NCI-H1417 (cell line): ENCODE measurements around the gene ZNF407.

Source experiments
- DNase-seq, 3 experiments: peaks; one replicate each; lab custom pipeline; 2025; lab: John Stamatoyannopoulos, UW

ZNF407 gene

GRCh38 chr18:74874351-74874750 is 276.7 kb downstream of the ZNF407 start:
- DNase-seq = no peak

GRCh38 chr18:74876630-74877243 is 279.1 kb downstream of the ZNF407 start:
- DNase-seq = no peak

GRCh38 chr18:74878267-74878666 is 280.6 kb downstream of the ZNF407 start:
- DNase-seq = no peak

- peak in 1 of 3 experiments; percentile 36 for DNase-seq
Measured at GRCh38 chr18:74880706-74881278, 283.1 kb downstream of the ZNF407 start.

- peak in 1 of 3 experiments; percentile 56 for DNase-seq
Measured at GRCh38 chr18:74892066-74892627, 294.5 kb downstream of the ZNF407 start.

- DNase-seq = no peak
Measured at GRCh38 chr18:74895686-74896085, 298.0 kb downstream of the ZNF407 start.

- DNase-seq = peak; percentile 35 to 91 (median 72)
Measured at GRCh38 chr18:74896390-74896991, 298.8 kb downstream of the ZNF407 start.

- DNase-seq = no peak
Measured at GRCh38 chr18:74897971-74898657, 300.4 kb downstream of the ZNF407 start.

- DNase-seq = peak in 2 of 3 experiments; percentile 54 to 73
Measured at GRCh38 chr18:74898965-74899364, 301.3 kb downstream of the ZNF407 start.

GRCh38 chr18:74899554-74899953 is 301.9 kb downstream of the ZNF407 start:
- DNase-seq = peak; percentile 23 to 70 (median 33)

GRCh38 chr18:74901362-74902146 is 303.9 kb downstream of the ZNF407 start:
- DNase-seq = peak in 1 of 3 experiments; percentile 63

- peak in 2 of 3 experiments; percentile 84 to 96 for DNase-seq
Measured at GRCh38 chr18:74902147-74902455, 304.4 kb downstream of the ZNF407 start.

- DNase-seq = no peak
Measured at GRCh38 chr18:74905247-74905646, 307.6 kb downstream of the ZNF407 start.

GRCh38 chr18:74906184-74906583 is 308.5 kb downstream of the ZNF407 start:
- no peak for DNase-seq

GRCh38 chr18:74914052-74914591 is 316.5 kb downstream of the ZNF407 start:
- no peak for DNase-seq

GRCh38 chr18:74914648-74915047 is 317.0 kb downstream of the ZNF407 start:
- no peak for DNase-seq

GRCh38 chr18:74916773-74917393 is 319.2 kb downstream of the ZNF407 start:
- DNase-seq = peak in 1 of 3 experiments; percentile 36

- peak in 1 of 3 experiments; percentile 49 for DNase-seq
Measured at GRCh38 chr18:74918276-74918790, 320.7 kb downstream of the ZNF407 start.

- no peak for DNase-seq
Measured at GRCh38 chr18:74921057-74921820, 323.6 kb downstream of the ZNF407 start.

- no peak for DNase-seq
Measured at GRCh38 chr18:74926051-74926450, 328.4 kb downstream of the ZNF407 start.
